ENCODE data around the gene CNTNAP3.
"Not testable (repeated sequence)": the region's sequence is repeated elsewhere in the genome, so short reads cannot be mapped to it uniquely, and the experiment has no call there.

GRCh38 chr9:39242513-39242912 is 45.5 kb downstream of the CNTNAP3 start:
- not testable (repeated sequence) for TF ChIP-seq POLR2A (IDR thresholded peaks at IDR 0.05); CTCF (IDR thresholded peaks at IDR 0.05); POLR2AphosphoS5 (IDR thresholded peaks at IDR 0.05; ENCODE audit: insufficient read depth in 1 of 2, low read depth in 1 of 2)
